Hippocampal formation (tissue), 2 donors: Measurements from ENCODE around the gene PEMT.
"Not testable (repeated sequence)": the region's sequence is repeated elsewhere in the genome, so short reads cannot be mapped to it uniquely, and the experiment has no call there.

Experiments
- DNase-seq, 2 donors: peaks; one replicate each; lab custom pipeline; 2025; lab: John Stamatoyannopoulos, UW

PEMT gene

GRCh38 chr17:17487998-17488397 lies 103.5 kb downstream of the PEMT start:
- no peak for DNase-seq

DNA sequence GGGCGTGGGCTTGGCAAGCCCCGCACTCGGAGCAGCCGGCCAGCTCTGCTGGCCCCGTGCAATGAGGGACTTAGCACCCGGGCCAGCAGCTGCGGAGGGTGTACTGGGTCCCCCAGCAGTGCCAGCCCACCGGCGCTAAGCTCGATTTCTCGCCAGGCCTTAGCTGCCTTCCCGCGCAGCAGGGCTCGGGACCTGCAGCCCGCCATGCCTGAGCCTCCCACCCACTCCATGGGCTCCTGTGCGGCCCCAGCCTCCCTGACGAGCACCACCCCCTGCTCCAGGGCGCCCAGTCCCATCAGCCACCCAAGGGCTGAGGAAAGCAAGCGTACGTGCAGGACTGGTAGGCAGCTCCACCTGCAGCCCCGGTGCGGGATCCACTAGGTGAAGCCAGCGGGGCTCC lies 105.1 kb downstream of the PEMT start:
- not testable (repeated sequence) for DNase-seq

GRCh38 chr17:17485420-17485819 lies 106.1 kb downstream of the PEMT start:
- DNase-seq, result no peak

DNA sequence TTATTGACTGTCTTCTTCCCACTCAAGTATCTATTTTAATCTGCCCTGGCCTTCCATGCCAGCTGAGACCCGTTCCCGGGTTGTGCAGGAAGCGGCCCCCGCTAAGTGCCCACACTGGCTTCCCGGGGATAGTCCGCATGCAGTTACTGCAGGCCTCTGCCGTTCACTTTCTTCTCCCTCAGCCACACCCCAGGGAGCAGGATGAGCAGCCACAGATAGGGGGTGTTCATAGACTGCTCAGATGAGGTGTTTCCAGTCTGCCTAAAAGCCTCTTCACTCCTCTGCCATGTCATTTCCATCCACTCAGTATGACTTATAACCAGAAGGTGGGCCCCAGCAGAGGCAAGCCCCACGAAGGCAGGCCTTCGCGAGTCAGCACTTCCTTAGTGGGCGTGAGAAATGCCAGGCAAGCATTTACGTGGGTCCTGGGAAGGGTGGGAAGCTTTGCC lies 107.0 kb downstream of the PEMT start:
- DNase-seq, result no peak

DNA sequence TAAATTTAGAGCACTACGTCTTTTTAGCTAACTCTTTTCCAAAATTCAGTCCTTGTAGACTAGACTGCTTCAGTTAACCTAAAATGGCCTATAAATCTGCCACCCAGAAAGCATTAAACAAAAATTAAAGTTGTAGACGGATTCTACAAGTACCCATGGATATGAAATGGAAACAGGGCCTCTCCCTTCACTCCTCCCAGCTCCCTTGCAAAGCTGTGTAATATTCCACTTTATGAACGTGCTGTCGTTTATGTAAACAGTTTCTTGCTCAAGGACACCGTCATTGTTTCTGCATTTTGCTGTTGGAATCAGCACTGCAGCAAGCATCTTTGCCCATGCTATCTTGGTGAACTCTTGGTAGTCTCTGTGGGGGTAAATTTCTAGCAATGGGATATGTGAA lies 109.6 kb downstream of the PEMT start:
- no peak for DNase-seq

GRCh38 chr17:17480593-17481148 lies 110.8 kb downstream of the PEMT start:
- DNase-seq, result no peak

GRCh38 chr17:17479209-17479608 lies 112.3 kb downstream of the PEMT start:
- no peak for DNase-seq

GRCh38 chr17:17476865-17477467 lies 114.5 kb downstream of the PEMT start, which contains the start of gene MED9:
Gene MED9, plus strand, starts transcription at chr17:17477000. Its CDS starts 42 bp downstream, at chr17:17477042.
- DNase-seq, result peak; percentile 81 to 84

DNA sequence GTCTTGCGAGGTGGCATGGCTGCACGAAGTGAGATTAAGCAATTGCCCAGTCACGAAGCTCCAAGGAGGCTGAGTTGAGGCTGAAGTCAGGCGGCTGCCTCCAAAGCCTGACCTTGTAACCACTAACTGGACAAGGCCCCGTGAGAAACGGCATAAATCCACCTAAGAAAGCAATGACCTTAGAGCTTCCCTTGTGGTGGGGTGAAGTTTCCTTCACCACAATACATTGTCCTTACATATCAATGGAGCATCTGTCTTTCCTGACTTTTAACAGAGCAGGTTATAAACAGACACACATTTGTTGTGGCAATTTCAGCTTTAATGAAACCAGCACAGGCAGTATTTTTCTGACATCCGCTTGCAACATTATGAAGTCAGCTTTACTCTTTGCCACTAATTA lies 117.2 kb downstream of the PEMT start:
- DNase-seq, result no peak

DNA sequence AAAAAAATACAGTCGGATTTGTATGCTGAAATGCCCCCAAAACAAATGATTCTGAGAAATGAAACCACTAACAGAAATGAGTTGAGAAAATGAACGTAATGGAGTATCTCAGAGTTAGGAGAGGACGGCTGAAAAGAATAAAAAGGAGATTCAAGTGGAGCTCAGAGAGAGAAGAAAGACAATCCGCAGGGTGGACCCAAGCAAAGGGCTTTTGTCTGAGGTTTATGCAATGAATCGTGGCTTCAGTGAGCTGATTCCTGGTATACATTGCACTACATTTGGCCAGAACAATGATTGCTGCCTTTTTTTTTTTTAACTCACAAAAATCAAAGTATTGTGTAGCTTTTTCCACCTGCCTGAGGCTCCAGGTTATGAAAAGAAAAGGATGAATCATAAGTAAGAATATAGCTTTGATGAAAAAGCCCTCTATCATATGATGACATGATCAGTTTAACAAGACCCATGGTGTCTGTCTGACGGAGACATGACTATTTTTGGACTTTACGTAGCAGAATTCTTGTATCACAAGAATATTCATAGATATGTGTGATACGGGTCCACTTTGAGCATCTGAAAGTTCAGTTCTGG lies 119.1 kb downstream of the PEMT start:
- DNase-seq, result peak in 1 of 2 donors; percentile 27

DNA sequence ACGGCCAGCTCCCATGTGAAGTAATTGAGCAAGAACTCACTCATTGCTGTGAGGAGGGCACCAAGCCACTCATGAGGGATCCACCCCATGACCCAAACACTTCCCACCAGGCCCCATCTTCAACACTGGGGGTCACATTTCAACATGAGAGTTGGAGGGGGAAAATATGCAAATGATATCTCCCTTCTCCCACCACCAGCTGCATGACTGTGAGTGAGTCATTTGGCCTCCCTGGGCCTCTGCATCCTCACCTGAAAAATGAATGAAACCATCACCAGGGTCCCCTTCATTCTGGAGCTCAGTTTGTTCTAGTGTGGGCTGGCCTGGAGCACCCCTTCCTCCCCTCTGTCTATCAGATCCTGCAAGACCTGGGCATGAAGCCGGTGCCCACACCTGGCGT lies 121.5 kb downstream of the PEMT start:
- DNase-seq, result no peak

GRCh38 chr17:17469358-17469757 lies 122.2 kb downstream of the PEMT start:
- DNase-seq, result no peak

DNA sequence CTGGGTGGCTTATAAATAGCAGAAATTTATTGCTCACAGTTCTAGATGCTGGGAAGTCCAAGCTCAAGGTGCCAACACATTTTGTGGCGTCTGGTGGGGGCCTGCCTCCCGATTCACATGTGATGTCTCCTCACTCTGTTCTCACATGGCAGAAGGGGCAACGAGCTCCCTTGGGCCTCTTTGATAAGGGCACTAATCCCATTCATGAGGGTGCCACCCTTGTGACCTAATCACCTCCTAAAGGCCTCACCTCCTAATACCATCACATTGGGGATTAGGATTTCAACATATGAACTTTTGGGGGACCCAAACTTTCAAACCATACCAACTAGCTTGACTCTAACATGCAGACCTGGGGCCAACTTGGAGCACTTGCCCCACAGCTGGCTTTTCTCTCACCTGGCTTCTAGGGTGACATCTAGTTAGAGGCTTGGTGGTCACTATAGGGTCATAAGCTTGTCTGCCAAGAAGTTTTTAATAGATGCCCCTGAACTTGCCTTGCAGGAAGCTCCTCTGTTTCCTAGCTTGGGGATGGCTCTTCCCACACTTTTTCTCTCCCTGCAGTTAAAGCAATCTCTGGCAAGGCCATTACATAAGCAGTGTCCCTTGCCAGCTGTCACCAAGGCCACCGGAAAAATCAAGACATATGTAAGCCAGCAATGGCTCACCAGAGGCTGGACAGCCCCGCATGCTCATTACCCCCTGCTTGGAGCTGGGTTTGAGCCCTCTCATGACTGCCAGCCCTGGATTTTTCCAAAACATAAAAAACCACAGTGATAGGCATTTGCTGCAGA lies 123.1 kb downstream of the PEMT start:
- no peak for DNase-seq

- DNase-seq, result no peak
Measured at GRCh38 chr17:17467720-17468119, 123.8 kb downstream of the PEMT start.

DNA sequence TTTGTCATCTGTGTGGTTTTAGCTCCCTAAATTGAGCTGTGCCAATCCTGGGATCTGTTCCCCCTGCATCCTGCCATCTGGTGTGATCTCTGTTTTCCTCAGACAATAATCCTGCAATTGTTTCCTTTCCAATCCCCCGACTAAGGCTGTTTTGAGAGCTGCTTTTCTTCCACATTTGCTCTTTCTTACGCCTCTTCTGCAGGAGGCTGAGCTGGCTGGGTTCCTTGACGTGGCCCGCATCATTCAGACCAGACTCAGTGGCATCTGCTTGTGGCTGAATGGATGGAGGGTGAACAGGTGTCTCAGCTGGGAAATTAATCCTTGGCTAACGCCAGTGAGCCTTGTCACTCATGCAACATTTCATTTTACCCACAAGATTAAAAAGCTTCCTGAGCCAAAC lies 124.5 kb downstream of the PEMT start:
- peak in 1 of 2 donors; percentile 43 for DNase-seq

DNA sequence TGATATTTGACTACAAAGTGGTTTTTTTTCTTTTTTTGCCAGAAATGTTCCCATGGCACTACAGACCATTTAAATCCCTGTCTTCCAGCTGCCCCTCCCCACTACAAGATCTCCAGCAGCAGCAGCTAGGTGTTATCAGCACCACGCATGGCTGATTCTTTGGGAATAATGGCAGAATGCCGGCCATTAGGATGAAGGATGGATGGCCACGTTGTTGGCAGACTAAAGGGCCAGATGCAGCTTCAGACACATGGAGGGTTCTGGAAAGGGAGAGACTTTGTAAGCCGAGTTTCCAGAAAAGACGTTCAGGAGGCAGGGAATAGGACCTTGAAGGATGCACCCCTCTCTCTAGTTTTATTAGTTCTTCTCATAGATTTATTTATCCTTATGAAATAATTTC lies 125.0 kb downstream of the PEMT start:
- DNase-seq, result no peak

DNA sequence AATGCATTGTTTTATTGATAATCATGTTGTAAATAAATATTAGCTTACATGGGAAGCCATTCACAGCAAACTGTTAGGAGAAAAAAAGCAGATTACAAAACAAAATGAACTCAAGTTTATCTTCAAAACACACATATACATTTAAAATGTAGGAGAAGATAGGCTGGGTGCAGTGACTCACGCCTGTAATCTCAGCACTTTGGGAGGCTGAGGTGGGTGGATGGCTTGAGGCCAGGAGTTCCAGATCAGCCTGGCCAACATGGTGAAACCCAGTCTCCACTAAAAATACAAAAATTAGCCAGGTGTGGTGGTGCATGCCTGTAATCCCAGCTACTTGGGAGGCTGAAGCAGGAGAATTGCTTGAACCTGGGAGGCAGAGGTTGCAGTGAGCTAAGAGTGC lies 125.6 kb downstream of the PEMT start:
- DNase-seq, result not testable (repeated sequence)

GRCh38 chr17:17463821-17464220 lies 127.7 kb downstream of the PEMT start:
- DNase-seq, result peak in 1 of 2 donors; percentile 37

DNA sequence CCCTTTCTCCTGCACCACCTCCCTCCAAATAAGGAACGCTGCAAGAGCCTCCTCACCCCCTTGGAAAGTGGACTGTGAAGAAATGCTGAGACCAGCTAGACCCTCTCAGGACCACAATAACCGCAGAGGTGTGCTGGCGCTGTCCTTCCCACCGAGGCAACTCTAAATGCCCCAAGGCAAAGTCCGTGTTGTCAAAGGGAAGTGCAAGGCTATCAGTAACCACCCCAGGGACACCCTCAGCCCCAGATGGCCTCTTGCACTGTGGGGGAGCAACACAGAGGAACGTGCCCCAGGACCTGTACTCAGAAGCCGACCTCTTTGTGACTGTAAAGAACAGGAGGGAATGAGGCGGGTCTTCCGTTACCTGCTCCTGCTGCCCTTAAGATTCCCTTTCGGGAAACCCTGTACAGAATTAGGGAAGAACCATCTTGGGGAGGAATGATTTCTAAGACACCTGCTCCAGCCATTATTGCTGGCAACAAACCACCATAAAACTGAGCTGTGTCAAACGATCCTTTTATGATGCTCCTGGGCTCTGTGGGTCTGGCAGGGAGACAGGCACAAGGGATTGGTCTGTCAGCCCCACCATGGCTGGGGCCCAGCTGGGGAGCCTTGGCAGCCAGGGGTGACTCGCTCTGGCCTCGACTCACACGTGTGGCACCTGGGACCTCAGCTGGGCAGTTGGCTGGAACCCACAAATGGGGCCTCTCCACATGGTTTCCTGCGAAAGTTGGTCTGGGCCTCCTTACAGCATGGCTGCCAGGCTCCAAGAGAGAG lies 129.3 kb downstream of the PEMT start:
- no peak for DNase-seq

DNA sequence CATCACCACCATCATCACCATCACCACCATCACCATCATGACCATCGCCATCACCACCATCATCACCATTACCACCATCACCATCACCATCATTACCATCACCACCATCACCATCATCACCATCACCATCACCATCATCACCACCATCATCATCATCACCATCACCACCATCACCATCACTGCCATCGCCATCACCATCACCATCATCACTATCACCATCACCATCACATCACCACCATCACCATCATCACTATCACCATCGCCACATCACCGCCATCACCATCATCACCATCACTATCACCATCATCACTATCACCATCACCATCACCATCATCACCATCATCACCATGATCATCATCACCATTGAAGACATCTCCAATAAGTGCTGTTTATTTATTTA lies 131.5 kb downstream of the PEMT start:
- no peak for DNase-seq

- no peak for DNase-seq
Measured at GRCh38 chr17:17457680-17458079, 133.8 kb downstream of the PEMT start.

GRCh38 chr17:17456251-17456650 lies 135.3 kb downstream of the PEMT start:
- DNase-seq, result no peak
